Measurements from ENCODE around the gene CR1L. TPM values are rescaled to one million over a fixed set of nuclear protein-coding genes. Genes with fewer than 3 reads are reported as not detected.

CR1L gene
- not detected for total RNA-seq

- TF ChIP-seq, protein P1, sequence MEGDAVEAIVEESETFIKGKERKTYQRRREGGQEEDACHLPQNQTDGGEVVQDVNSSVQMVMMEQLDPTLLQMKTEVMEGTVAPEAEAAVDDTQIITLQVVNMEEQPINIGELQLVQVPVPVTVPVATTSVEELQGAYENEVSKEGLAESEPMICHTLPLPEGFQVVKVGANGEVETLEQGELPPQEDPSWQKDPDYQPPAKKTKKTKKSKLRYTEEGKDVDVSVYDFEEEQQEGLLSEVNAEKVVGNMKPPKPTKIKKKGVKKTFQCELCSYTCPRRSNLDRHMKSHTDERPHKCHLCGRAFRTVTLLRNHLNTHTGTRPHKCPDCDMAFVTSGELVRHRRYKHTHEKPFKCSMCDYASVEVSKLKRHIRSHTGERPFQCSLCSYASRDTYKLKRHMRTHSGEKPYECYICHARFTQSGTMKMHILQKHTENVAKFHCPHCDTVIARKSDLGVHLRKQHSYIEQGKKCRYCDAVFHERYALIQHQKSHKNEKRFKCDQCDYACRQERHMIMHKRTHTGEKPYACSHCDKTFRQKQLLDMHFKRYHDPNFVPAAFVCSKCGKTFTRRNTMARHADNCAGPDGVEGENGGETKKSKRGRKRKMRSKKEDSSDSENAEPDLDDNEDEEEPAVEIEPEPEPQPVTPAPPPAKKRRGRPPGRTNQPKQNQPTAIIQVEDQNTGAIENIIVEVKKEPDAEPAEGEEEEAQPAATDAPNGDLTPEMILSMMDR (IDR thresholded peaks at IDR 0.05) = no peak
- ATAC-seq (ENCODE audit: low FRiP score) (peak; percentile 95), DNase-seq (ENCODE audit: low spot score) (peak; percentile 79)
Observed at GRCh38 chr1:207644852-207645634, at the start of gene CR1L. Gene CR1L (plus strand): TSS chr1:207645133. CDS start chr1:207645234, 101 bp downstream.

- TF ChIP-seq, protein P1 (IDR thresholded peaks at IDR 0.05) = no peak
- no peak for ATAC-seq (ENCODE audit: low FRiP score)
Observed at GRCh38 chr1:207603777-207604176, 41.2 kb upstream of the CR1L start.

GRCh38 chr1:207605444-207606361, 39.2 kb upstream of the CR1L start:
- ATAC-seq (ENCODE audit: low FRiP score) (no peak), DNase-seq (ENCODE audit: low spot score) (no peak)
- TF ChIP-seq, protein P1 (IDR thresholded peaks at IDR 0.05) = no peak

More at GRCh38 chr1:207603777-207604176, 41.2 kb upstream of the CR1L start:
- DNase-seq (ENCODE audit: low spot score) = no peak

GRCh38 chr1:207606362-207606755, 38.6 kb upstream of the CR1L start:
- DNase-seq (ENCODE audit: low spot score) = no peak
- ATAC-seq (ENCODE audit: low FRiP score) = no peak
- TF ChIP-seq, protein P1 (IDR thresholded peaks at IDR 0.05) = no peak

- no peak for ATAC-seq (ENCODE audit: low FRiP score)
Observed at GRCh38 chr1:207612762-207613161, 32.2 kb upstream of the CR1L start.

DNA sequence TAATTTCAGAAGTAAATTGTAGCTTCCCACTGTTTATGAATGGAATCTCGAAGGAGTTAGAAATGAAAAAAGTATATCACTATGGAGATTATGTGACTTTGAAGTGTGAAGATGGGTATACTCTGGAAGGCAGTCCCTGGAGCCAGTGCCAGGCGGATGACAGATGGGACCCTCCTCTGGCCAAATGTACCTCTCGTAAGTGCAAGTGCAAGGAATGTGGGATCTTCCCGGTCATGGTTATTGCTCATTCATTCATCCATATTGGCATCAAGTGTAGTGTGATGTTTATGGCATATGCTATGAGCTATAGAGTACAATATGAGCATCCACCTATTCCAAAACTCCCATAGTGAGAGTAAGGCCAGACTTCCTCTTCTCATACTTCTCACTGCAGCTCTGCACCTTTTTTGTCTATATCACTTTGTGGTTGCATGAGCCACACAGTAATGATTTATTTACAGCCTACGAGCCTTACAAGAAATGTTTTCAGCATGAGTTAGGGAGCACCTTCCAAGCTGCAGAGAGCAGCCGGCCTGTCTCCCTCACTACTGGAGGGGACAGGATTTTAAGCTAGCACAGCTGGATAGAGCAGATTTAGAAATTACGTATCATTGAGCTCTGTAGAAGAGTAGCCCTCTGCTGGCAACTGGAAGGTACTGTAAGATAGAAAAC, 24.9 kb upstream of the CR1L start:
- no peak for DNase-seq (ENCODE audit: low spot score)
- TF ChIP-seq, protein P1 (IDR thresholded peaks at IDR 0.05) = no peak
- ATAC-seq (ENCODE audit: low FRiP score) = peak; percentile 78

More at GRCh38 chr1:207612762-207613161, 32.2 kb upstream of the CR1L start:
- DNase-seq (ENCODE audit: low spot score) = no peak
- TF ChIP-seq, protein P1 (IDR thresholded peaks at IDR 0.05) = no peak

Measured in omental fat pad (tissue), 4 donors.